Esophagus muscularis mucosa (tissue), 4 donors: Measurements from ENCODE around the gene MYZAP.

Experiments used
- EP300 ChIP-seq: sonication (generic); formaldehyde crosslinking; IDR thresholded peaks from one replicate; pipeline ENCODE4 v1.6.1; 2017; ENCODE audit warnings: antibody characterized with exemption
- POLR2A ChIP-seq: fragments of 450-650 bp; IDR thresholded peaks from one replicate; pipeline ENCODE4 v1.6.1; 2017; ENCODE audit warnings: antibody characterized with exemption, moderate library complexity, mild to moderate bottlenecking, low read depth
- POLR2AphosphoS5 ChIP-seq, 2 donors: sonication (generic); formaldehyde crosslinking; IDR thresholded peaks; one replicate each; pipeline ENCODE4 v1.6.1; 2017; ENCODE audit warnings: antibody characterized with exemption in 2 of 2
- TF ChIP-seq, protein P1 (sequence below), 3 experiments: fragments of 200-600 bp in 2 of 3; fragments of 450-650 bp in 1 of 3; sonication (generic) in 2 of 3; IDR thresholded peaks; one replicate each; pipeline ENCODE4 v1.5.1; 2017 to 2019; ENCODE audit warnings: antibody characterized with exemption in 3 of 3, mild to moderate bottlenecking in 2 of 3, moderate library complexity in 1 of 3

GRCh38 chr15:57575363-57575762 is 16.3 kb upstream of the MYZAP start:
- TF ChIP-seq, protein P1, sequence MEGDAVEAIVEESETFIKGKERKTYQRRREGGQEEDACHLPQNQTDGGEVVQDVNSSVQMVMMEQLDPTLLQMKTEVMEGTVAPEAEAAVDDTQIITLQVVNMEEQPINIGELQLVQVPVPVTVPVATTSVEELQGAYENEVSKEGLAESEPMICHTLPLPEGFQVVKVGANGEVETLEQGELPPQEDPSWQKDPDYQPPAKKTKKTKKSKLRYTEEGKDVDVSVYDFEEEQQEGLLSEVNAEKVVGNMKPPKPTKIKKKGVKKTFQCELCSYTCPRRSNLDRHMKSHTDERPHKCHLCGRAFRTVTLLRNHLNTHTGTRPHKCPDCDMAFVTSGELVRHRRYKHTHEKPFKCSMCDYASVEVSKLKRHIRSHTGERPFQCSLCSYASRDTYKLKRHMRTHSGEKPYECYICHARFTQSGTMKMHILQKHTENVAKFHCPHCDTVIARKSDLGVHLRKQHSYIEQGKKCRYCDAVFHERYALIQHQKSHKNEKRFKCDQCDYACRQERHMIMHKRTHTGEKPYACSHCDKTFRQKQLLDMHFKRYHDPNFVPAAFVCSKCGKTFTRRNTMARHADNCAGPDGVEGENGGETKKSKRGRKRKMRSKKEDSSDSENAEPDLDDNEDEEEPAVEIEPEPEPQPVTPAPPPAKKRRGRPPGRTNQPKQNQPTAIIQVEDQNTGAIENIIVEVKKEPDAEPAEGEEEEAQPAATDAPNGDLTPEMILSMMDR (IDR thresholded peaks at IDR 0.05): no peak
- TF ChIP-seq POLR2AphosphoS5 (IDR thresholded peaks at IDR 0.05) (no peak), POLR2A (no peak), EP300 (no peak)
